Medulla oblongata (tissue), 1 donor: Measurements from ENCODE around the gene RPRD1B.
"Not testable (repeated sequence)": the region's sequence is repeated elsewhere in the genome, so short reads cannot be mapped to it uniquely, and the experiment has no call there.

Source experiments
- DNase-seq: peaks from one replicate; pipeline ENCODE4 v3.0.0-alpha.2; 2015; ENCODE audit errors: extremely low spot score

Gene RPRD1B

DNA sequence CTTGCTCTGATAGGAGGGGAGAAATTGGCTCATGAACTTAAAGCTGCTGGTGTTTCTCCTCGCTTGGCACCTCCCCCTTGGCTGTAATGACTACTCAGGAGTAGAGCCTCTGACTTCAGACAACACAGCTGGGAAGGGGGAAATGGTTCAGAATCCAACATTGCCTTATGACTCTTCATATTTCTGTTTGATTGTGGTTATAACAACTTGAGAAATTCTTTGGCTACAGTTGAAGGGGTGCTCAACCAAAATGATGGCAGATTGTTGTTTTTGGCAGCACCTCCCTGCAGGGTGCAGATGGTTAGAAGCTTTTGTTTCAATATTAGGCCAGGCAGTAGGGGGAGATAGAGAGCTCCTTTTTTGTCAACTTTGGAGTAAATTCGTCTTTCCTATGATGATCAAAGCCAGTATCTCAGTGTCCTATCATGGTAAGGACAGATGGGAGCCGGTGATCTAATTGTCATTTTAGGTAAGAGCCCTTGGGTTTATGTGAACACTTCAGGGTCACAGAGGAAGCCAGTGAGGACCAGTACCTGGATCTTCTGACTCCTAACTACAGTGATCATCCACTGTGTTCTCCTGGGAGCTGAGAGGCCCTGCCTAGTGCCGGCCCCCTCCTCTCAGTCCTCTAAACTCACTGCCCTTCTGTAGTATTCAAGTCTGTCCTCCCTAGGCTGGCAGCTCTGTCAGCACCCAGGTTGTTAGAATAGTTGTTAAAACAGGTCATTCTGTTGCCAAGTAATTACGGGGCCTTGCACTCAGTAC lies 39.9 kb downstream of the RPRD1B start:
- DNase-seq: peak; percentile 67

DNA sequence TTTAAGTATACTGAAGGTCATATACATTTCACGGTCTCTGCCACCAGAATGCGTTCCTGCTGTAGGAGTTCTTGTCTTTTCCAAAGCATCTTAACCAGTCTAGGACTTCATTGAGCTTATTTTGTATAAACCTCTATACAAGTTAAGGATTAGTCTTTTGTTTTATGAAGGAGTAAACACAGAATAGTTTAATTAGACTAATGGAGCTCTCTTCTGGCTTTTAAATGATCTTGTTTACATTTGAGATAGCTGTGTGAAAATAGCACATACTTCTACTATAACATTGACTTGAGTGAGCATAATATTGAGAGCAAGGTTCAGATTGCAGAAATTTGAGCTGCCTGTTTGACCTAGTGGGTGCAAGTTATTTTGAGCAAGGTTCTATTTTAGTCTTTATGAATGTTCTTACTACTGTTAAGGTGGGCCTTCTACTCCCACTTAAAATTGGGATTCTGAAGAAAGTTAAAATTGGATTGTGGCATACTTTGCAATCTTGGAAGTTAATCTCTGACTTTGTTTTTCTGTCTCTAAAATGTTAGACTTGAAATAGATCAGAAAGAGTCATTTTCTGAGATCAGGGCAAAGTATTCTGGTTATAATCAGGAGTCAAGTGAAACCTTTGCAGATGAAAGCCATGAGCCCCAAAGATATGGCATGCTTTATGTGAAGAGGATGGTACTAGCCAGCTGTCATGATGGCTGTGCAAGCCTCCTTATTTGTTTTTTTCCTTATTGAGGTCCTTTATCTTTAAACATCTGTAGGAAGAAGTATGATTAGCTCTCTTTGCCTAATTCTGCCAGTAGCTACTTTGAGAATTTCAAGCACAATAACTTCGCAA lies 41.8 kb downstream of the RPRD1B start:
- no peak for DNase-seq

DNA sequence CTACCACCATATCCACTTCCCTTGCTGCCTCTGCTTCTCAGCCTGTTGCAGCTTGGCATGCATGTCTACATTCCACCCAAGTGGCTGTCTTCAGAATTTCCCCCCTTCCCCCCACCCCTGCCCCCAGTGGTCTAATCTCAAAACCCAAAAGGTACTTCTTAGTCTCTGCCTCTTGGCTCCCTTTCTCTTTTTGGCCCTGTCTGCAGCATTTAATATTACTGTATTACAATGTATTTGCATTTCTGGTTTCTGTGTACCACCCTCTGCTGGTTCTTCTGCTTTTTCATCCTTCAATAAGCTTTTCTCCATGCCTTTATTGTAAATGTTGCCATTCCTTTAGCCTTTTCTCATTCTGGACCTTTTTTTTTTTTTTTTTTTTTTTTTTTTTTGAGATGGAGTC lies 43.0 kb downstream of the RPRD1B start:
- no peak for DNase-seq

DNA sequence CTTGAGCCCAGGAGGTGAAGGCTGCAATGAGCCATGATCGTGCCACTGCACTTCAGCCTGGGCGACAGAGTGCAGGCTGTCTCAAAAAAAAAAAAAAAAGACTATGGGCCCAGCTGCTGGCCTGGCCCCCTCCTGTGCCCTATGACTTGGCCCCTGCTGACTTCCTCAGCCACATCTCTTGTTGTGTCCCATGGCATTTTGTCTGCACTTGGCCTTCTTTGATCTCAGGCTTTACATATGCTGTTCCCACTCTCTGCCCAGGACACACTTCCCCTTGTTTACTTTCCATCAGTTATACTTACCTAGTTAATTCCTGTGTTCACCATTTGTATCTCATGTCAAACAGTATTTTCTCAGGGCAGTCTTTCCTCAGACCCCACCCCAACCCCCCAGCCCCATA lies 44.5 kb downstream of the RPRD1B start:
- DNase-seq: no peak

DNA sequence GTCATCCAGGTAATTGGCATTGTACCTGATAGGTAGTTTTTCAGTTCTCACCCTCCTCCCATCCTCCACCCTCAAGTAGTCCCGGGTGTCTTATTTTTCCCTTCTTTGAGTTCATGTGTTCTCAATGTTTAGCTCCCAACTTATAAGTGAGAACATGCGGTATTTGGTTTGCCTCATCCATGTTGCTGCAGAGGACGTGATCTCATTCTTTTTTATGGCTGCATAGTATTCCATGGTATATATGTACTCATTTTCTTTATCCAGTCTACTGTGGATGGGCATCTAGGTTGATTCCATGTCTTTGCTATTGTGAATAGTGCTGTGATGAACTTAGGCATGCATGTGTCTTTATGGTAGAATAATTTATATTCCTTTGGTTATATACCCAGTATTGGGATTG lies 45.8 kb downstream of the RPRD1B start:
- no peak for DNase-seq

DNA sequence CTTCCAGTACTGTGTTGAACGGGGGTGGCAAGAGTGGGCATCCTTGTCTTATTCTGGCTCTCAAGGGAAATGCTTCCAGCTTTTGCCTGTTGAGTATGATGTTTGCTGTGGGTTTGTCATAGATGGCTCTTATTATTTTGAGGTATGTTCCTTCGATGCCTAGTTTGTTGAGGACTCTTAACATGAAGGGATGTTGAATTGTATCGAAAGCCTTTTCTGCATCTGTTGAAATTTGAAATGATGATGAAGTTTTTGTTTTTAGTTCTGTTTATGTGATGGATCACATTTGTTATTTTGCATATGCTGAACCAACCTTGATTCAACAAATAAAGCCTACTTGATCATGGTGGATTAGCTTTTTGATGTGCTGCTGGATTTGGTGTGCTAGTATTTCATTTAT lies 48.0 kb downstream of the RPRD1B start:
- DNase-seq: no peak

DNA sequence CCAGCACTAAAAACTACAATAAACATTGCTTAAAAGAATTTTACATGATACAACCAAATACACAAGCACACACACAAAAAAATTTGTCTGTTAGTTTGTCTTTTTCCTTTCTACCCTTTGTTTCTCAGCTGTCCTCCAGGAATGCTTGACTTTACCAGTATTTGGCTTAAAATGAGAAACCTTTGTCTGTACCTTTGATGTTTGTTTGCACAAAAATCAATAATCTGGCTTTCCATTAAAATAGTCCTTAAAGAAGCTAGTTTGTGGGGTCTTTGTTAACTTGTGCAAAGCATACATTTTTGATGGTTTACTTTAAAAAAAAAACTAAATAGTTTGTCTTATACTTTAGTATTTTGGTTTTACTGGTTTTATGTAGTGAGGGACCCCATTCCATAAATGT lies 49.3 kb downstream of the RPRD1B start:
- DNase-seq: no peak

DNA sequence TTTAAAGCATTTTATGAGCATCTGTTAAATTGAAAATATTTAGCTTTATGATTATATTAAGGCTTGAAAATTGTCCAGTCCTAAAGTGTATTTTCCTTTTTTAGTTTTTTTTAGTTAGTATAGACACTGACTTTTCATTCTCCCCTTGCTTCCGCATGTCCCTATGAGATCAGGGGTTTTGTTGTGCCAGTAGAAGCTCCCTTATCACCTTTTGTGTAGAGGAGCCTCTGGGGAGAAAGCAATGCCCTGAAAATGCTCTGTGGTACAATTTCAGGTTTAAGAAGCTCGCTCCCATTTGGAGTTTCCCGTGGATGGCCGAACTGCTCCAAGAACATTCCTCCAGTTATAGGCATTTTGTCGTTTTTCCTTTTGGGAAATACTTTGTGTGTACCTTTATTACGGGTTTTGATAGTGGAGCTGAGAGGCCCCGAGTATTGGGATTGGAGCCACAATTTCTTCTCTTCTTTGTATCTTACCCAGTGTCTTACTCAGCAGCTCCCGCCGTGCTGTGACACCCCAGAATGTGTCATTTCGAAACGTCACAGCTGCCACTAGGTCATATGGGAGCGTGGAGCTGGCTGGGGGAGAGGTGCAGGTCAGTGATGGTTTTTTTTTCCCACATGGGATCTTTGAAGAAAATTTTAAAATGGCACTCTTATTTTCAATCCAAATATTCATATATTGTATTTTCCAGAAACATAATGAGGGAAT lies 49.9 kb downstream of the RPRD1B start:
- no peak for DNase-seq

DNA sequence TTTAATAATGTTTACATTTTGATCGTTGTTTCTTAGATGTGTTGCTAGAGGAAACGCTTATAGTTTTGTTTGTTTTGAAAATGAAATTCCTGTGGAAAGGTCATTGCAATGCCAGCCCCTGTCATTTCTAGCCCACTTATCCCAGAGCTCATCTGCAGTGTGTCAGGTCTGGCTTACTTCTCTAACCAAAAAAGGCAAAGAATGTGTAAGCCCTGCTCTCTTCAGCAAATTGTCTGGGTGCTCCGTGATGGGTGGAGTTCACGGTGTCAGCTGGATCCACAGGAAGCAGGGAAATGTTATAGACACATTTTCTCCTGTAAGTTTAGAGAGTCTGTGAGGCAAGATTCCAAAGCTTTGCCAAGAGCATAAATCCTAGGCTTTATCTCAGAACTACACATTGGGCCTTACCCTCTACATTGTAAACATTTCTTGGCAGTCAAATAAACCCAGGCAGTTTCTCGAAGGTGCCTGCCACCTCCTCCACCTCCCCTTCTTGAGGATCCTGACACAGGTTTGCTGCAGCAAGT lies 50.9 kb downstream of the RPRD1B start:
- DNase-seq: no peak

DNA sequence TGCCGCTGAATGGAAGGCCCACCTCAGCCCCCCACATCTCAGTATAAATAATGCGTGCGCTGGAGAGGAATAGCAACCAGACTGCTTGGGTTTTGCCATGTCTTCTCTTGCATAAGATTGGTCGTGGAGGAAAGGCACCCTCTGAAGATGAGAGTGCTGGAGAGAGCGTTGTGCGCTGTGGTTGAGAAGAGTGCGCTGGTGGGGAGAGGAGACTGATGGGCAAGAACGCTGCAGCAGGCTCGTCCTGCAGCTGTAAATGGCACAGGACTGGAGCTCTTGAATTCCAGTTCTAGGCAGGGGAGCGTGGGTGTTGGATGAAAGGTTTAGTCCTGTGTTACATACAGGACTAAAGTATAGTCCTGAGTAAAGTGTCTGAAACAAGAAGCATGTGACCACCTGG lies 51.5 kb downstream of the RPRD1B start:
- DNase-seq: no peak

DNA sequence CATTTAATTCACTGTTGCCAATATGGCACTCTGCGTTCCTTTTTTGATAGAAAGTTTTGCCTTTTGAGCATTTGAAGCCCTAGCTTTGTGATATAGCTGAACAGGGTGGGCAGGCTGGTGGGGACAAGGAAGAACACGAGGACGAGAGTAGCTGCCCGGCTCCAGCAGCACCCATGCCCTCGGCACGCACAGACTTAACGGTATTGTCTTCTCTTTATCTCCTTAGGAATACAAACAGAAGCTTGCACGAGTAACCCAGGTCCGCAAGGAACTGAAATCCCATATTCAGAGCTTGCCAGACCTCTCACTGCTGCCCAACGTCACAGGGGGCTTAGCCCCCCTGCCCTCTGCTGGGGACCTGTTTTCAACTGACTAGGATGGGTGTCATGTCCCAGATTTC lies 56.0 kb downstream of the RPRD1B start:
- no peak for DNase-seq

DNA sequence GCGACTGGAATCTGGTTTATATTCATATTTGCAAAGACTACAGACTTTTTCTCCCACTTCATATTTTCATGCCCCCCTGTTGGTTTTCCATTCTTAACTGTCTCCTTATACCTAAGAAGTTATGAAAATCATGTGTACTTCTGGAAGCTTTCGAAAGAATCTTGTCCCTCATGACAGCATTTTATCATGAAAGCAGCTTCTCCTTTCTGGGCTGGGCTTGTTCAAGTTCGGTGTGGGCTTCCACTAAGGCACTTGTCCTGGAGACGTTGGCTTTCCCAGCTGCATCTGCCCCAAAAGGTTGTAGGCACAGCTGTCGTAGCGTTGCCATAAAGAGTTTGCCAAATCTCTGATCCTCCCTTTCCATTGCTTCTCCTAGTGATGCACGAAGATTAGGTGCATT lies 56.5 kb downstream of the RPRD1B start:
- DNase-seq: no peak

DNA sequence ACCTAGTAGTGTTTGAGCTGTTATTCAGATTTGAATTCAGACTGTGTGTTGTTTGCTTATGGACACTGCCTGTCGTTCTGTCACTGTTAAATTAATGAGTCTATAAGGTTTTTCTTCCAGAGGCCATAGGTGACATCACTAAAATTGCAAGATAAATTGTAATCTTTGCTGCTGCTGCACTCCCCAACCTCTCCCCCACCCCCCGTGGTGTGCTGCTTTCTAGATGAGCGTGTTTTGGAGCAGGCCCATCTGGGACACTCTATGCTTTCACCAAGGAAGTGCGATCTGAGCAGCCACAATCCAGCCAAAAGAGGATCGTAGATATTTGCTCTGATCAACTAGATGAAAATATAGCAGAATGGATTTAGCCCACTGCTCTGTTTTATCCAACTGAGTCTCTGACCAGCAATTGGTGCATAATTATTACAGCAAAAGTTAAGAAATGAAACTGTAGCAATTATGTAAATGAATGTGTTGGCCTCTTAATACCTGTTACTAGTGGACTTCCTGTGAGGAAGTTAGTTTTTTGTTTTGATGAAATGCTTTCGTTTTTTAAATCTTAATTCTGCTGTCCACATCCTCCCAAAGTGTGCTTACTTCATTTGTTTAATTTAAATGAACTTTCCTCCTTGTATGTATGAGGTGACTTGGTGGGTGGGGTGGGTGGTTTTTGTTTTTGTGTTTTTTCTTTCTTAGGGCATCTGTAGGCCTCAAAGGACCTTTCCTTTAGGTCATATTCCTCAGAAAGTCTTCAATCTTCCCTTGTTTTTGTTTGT lies 58.1 kb downstream of the RPRD1B start:
- no peak for DNase-seq

DNA sequence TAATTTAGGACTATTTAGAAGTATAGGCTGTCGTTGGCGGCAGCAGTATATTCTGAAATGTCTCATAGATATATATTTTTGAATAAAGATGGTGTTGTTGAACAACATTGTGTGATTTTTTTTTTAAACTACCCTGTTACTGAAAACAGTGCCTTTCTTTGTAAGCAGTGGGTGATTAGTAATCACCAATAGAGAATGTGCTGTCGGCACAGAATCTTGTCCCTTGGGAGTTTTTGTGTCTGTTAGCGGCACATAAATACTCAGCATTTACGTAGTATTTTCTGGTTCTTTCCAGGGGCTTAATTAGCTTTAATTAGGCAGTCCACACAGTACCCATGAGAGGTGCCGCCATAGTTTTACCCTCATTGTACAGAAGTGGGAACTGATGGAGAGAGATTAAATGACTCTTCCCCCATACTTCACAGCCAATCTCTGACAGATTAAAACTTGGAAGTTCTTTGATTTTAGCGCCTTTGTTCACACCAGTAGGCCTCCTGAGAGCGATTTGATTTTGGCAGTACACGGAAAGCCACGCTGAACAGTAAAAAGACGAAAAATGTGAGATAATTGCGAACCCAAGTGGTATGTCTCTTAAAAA lies 58.8 kb downstream of the RPRD1B start:
- no peak for DNase-seq

DNA sequence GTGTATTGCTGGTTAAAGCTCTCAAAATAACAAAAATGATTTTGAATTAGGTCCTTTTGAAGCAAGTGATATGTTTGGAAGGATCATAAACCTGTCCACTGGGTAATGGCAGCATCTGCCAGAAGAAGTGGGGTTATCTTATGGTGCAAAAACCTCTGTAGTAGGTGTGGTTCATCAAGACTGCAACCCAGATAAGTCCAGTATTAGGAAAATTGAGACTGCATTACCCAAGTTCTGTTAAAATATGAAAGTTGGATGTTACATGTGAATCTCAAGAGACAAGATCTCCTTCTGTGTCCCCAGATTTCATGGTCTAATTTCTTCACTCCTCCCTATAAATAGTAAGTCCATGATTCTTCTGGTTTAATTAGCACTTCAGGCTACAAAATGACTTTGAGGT lies 59.4 kb downstream of the RPRD1B start:
- DNase-seq: no peak

DNA sequence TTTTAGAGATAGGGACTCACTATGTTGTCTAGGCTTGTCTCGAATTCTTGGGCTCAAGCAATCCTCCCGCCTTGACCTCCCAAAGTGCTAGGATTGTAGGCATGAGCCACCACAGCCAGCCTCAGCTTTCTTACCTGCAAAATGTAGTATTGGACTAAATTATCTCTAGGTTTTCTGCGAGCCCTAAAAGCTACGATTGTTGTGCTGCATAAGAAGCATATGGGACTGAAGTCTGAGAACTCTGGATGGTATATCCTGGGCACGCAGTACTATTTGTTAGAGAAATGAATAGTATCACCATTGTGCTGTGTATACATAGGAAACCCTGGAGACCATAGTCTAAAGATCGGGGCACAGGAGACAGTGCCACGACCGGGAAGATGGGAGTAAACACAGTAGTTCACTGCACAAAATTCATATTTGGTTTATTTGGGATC lies 60.1 kb downstream of the RPRD1B start:
- DNase-seq: no peak

DNA sequence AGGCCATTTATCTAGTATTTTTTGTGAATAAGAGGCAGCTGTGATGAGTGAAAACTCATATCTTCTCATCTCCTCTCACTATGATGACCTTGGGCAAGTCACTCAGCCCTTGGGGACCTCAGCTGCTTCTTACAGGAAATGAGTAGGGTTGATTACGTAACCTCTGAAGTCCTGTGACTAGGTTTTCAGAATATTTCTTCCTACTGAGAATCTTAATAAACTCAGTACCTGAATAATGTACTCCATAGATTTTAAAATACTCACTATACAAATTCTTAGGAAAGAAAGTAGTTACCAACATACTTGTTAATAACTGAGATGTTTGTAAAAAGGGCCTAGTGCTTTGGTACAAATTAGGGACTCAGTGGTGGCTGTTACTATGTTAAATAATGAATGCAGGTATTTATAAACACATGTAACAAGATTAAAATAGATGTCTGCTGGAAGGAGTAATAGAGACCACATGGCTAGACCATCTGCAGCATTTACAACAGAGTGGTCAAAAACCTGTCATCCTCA lies 60.9 kb downstream of the RPRD1B start:
- DNase-seq: no peak

DNA sequence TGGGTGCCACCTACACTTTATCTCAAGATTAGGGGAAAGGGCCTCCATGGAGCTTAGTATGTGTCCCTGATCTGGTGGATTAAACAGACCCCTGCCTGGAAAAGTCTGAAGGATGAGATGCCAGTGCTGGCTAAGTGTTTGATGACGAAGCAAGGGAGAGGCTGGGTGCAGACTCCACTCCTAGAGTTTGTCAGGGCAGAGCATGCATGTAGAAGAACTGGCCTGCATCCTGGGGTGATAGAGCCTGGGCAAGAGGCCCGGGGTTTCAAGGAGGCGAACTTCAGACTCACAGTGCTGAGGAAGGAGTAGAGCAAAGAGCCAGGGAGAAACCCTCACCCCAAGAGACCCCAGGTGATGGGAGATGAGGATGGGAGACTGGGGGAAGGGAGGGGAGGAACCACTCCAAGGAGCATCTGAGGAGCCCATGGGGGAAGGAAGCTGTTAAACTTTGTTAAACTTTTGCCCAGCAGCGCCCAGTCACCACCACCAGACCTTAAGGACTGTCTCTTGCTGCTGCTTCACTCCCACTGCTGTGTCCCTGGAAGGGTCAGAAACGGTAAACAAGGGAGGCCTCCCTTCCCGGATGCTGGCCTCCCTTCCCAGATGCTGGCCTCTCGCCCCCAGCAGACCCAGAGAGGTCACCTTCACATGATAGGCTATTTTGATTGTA lies 61.6 kb downstream of the RPRD1B start:
- no peak for DNase-seq

DNA sequence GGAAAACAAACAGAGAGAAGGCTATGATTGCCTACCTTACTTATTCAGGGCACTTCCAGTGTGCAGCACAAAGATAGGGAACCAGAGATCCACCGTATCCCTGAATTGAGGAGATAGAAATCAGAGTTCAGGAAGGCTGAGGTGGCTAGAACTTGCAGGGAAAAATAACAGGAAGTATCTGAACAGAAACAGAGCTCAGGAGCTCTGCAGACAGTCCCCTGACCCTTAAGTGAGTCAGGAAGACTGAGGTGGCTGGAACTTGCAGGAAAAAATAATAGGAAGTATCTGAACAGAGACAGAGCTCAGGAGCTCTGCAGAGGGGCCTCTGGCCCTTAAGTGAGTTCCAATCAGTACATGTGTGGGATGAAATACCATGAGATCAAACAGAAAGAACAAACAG lies 65.4 kb downstream of the RPRD1B start:
- DNase-seq: no peak

DNA sequence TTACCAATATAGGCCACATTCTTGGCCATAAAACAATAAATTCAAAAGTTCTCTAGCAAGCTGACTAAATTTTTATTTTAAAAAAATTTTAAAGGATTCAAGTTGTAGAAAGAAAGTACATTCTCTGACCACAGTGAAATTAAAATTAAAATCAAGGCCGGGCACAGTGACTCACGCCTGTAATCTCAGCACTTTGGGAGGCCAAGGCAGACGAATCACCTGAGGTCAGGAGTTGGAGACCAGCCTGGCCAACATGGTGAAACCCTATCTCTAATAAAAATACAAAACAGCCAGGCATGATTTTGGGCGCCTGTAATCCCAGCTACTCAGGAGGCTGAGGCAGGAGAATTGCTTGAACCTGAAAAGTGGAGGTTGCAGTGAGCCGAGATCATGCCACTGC lies 68.7 kb downstream of the RPRD1B start:
- DNase-seq: not testable (repeated sequence)
